Gastroesophageal sphincter (tissue), 3 donors: ENCODE data around the gene APPL2.

Source experiments
- POLR2A ChIP-seq, 2 donors: fragments of 450-650 bp; IDR thresholded peaks; one replicate each; pipeline ENCODE4 v1.6.1; 2017; ENCODE audit warnings: antibody characterized with exemption in 2 of 2, mild to moderate bottlenecking in 2 of 2, moderate library complexity in 1 of 2
- POLR2AphosphoS5 ChIP-seq: sonication (generic); formaldehyde crosslinking; IDR thresholded peaks from one replicate; pipeline ENCODE4 v1.6.1; 2017; ENCODE audit warnings: antibody characterized with exemption
- TF ChIP-seq, protein P1 (sequence below), 4 experiments: fragments of 200-600 bp in 2 of 4; fragments of 450-650 bp in 2 of 4; sonication (generic) in 1 of 4; IDR thresholded peaks; one replicate each; pipeline ENCODE4 v1.5.1; 2017 to 2019; ENCODE audit warnings: antibody characterized with exemption in 4 of 4, mild to moderate bottlenecking in 2 of 4, moderate library complexity in 2 of 4

DNA sequence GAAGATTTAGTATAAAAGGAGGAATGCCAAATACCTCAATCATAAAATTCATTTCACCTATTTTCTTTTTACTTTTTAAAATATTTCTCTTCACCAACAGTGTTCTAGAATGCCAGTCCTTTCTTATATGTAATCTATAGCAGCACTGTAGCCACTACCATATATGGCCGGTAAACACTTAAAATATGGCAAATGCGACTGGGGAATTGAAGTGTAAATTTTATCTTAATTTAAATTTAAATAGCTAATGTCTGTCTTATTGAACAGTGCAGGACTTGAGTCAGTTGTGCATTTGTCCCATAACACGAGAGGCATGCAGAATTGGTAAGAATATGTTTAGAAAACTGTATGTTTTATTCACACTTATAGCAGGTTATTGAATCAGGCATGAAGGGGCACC lies 78.4 kb downstream of the APPL2 start:
- TF ChIP-seq, protein P1, sequence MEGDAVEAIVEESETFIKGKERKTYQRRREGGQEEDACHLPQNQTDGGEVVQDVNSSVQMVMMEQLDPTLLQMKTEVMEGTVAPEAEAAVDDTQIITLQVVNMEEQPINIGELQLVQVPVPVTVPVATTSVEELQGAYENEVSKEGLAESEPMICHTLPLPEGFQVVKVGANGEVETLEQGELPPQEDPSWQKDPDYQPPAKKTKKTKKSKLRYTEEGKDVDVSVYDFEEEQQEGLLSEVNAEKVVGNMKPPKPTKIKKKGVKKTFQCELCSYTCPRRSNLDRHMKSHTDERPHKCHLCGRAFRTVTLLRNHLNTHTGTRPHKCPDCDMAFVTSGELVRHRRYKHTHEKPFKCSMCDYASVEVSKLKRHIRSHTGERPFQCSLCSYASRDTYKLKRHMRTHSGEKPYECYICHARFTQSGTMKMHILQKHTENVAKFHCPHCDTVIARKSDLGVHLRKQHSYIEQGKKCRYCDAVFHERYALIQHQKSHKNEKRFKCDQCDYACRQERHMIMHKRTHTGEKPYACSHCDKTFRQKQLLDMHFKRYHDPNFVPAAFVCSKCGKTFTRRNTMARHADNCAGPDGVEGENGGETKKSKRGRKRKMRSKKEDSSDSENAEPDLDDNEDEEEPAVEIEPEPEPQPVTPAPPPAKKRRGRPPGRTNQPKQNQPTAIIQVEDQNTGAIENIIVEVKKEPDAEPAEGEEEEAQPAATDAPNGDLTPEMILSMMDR (IDR thresholded peaks at IDR 0.05): no peak
- no peak for TF ChIP-seq POLR2A (IDR thresholded peaks at IDR 0.05)
- no peak for TF ChIP-seq POLR2AphosphoS5
